Kidney (tissue), 14 donors: ENCODE measurements around the gene INPP5D. TPM values are rescaled to one million over a fixed set of nuclear protein-coding genes. Genes with fewer than 3 reads are reported as not detected.

Source experiments
- DNase-seq, 5 donors: peaks; one replicate each; pipeline ENCODE4 v3.0.0-alpha.2; 2013 to 2020
- FAIRE-seq: peaks from 2 replicates; lab custom pipeline; 2012; peaks lifted over from hg19 to GRCh38; lab: Jason Lieb, UNC
- H3K27ac ChIP-seq, 2 donors: one replicate each; pipeline ENCODE4 v1.7.0; 2013; ENCODE audit warnings: low read depth in 2 of 2, low read length in 2 of 2, inconsistent platforms in 1 of 2
- H3K27me3 ChIP-seq: one replicate; pipeline ENCODE4 v1.7.1; 2013; ENCODE audit warnings: low read length, inconsistent platforms; ENCODE audit not compliant: control insufficient read depth, insufficient read depth
- H3K36me3 ChIP-seq, 3 donors: one replicate each; pipeline versions ENCODE4 v1.7.0 to v1.7.1; 2013; ENCODE audit warnings: low read length in 3 of 3, control low read depth in 1 of 3, inconsistent platforms in 1 of 3; ENCODE audit not compliant: insufficient read depth in 3 of 3, control insufficient read depth in 2 of 3
- H3K4me1 ChIP-seq, 3 donors: one replicate each; pipeline versions ENCODE4 v1.7.0 to v1.7.1; 2013; ENCODE audit warnings: low read length in 3 of 3, inconsistent platforms in 1 of 3, low read depth in 1 of 3; ENCODE audit not compliant: control insufficient read depth in 2 of 3, insufficient read depth in 2 of 3
- H3K4me3 ChIP-seq, 3 donors: one replicate each; pipeline versions ENCODE4 v1.7.0 to v1.8.1; 2013; ENCODE audit warnings: low read length in 3 of 3, control low read depth in 1 of 3, inconsistent platforms in 1 of 3
- H3K9ac ChIP-seq, 3 donors: one replicate each; pipeline versions ENCODE4 v1.7.0 to v1.7.1; 2013; ENCODE audit warnings: low read length in 3 of 3, control low read depth in 1 of 3, inconsistent platforms in 1 of 3
- H3K9me3 ChIP-seq, 3 donors: one replicate each; pipeline versions ENCODE4 v1.7.0 to v1.7.1; 2013; ENCODE audit warnings: low read length in 3 of 3, control low read depth in 1 of 3, inconsistent platforms in 1 of 3; ENCODE audit not compliant: control insufficient read depth in 2 of 3, insufficient read depth in 1 of 3
- CTCF ChIP-seq: IDR thresholded peaks from 3 replicates; pipeline ENCODE4 v1.5.1; 2012; ENCODE audit warnings: mild to moderate bottlenecking, moderate library complexity, borderline replicate concordance; ENCODE audit not compliant: insufficient read depth; ENCODE audit errors: extremely low read depth
- intact Hi-C: fragments of 100-400 bp; cut with DNase I; formaldehyde crosslinking; loops from one replicate; pipeline ENCODE4 v1.11.1; 2022
- polyA plus RNA-seq: library from polyadenylated mRNA; stranded (reverse); fragments of 350-450 nt; fragmentation: Illumina TruSeq; extraction: RNeasy Lipid Tissue Mini Kit (QIAGEN cat#74804); gene quantifications from one replicate; pipeline ENCODE4 v1.2.3, GENCODE V29; 2014; ENCODE audit warnings: low read depth, low replicate concordance; ENCODE audit not compliant: insufficient read depth
- total RNA-seq: library from RNA; stranded (reverse); fragmentation: NEBNext Ultra II Directional; extraction: Animal tissue kit (Norgen Biotek cat#: 25700); gene quantifications from one replicate; pipeline ENCODE4 v1.2.1, GENCODE V29; 2021
- donor health status: control.
- donor health status: control.
- donor health status: control.
- donor health status: control.
- donor health status: control.
- donor health status: DM: yes; HTN: yes; CAD: no.
- donor health status: Normal renal cell carcinoma (clear cell type).

The INPP5D gene
- total and polyA plus RNA-seq, 2 donors from 2014 or later = 2.6 to 29.6 TPM

- no peak overlapping the region for H3K4me3 ChIP-seq
- intact Hi-C loops = no loop called here
- no peak overlapping the region for H3K9ac ChIP-seq
- TF ChIP-seq CTCF = no peak
- no peak overlapping the region for H3K27ac ChIP-seq
- DNase-seq (no peak), FAIRE-seq (no peak)
- H3K36me3 ChIP-seq = no peaks in the 10 kb centered on the region
- no peaks in the 10 kb centered on the region for H3K9me3 ChIP-seq
- no peaks in the 10 kb centered on the region for H3K4me1 ChIP-seq
- no peaks in the 10 kb centered on the region for H3K27me3 ChIP-seq
These were observed 174.1 kb downstream of the INPP5D start for GRCh38 chr2:233234264-233234663.

- Histone ChIP-seq H3K9ac (no peak overlapping the region), H3K4me1 (no peaks in the 10 kb centered on the region), H3K36me3 (no peaks in the 10 kb centered on the region), H3K27me3 (no peaks in the 10 kb centered on the region), H3K27ac (no peak overlapping the region), H3K4me3 (no peak overlapping the region), H3K9me3 (no peaks in the 10 kb centered on the region)
- FAIRE-seq = no peak
- TF ChIP-seq CTCF = no peak
- intact Hi-C loops = no loop called here
- DNase-seq = no peak
These were observed 174.9 kb downstream of the INPP5D start for GRCh38 chr2:233234996-233235395.

GRCh38 chr2:233235977-233236376 is 175.8 kb downstream of the INPP5D start:
- Histone ChIP-seq H3K27ac (no peak overlapping the region), H3K9ac (no peak overlapping the region), H3K4me3 (no peak overlapping the region), H3K4me1 (no peaks in the 10 kb centered on the region), H3K9me3 (no peaks in the 10 kb centered on the region), H3K27me3 (no peaks in the 10 kb centered on the region), H3K36me3 (no peaks in the 10 kb centered on the region)
- intact Hi-C loops = no loop called here
- FAIRE-seq (no peak), DNase-seq (no peak)
- TF ChIP-seq CTCF = no peak
